GM10248 (cell line): Measurements from ENCODE around the gene FAM47E.
A peak's percentile ranks its signal among the peaks of the same experiment; 100 is the strongest.

Experiments used
- CTCF ChIA-PET: fragments of 300-600 bp; sonication (Branson Sonifier 250); formaldehyde crosslinking; extraction: SDS; loops from one replicate; lab custom pipeline; 2021; ENCODE audit warnings: antibody characterized with exemption; lab: Yijun Ruan, JAX
- POLR2A ChIA-PET: fragments of 350-650 bp; sonication (Branson Sonifier 250); formaldehyde crosslinking; extraction: SDS; loops from one replicate; lab custom pipeline; 2020; ENCODE audit warnings: antibody characterized with exemption; lab: Yijun Ruan, JAX
- DNase-seq: peaks from one replicate; pipeline ENCODE4 v3.0.0; 2012; ENCODE audit errors: extremely low spot score
- CTCF ChIP-seq: IDR thresholded peaks from 2 replicates; pipeline ENCODE4 v1.5.1; 2012; ENCODE audit warnings: mild to moderate bottlenecking, low read depth; ENCODE audit errors: extremely low read depth, missing control alignments, control extremely low read depth

FAM47E gene

GRCh38 chr4:76301068-76301774 lies 49.7 kb downstream of the FAM47E start:
- peak; percentile 78 for DNase-seq
- ChIA-PET POLR2A (no interaction called here), CTCF (interaction anchor here (0.8 to 2.0 kb wide), 5 partner anchors 12 to 101 kb away, joined by 3 to 6 read pairs (median 5); no protein-coding TSS in a partner anchor)

DNA sequence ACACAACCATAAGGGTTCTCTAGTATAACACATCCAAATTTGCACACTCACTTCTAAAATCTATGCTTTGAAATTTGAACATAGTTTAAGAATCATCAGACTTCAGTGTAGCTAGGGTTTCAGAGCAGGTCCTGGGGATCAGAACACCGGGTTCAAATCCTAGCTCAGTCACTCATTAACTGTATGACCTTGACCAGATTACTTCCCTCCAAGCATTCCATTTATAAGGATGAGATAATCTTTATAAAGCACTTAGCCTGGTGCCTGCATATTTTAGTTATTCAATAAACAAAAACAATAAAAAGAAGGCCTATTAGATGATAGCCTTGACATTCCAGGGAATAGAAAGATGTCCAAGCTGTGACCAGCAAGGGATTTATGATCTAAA lies 50.2 kb downstream of the FAM47E start:
- CTCF ChIA-PET, result interaction anchor here (0.8 to 2.0 kb wide), 5 partner anchors 11 to 102 kb away, joined by 3 to 6 read pairs (median 5); no protein-coding TSS in a partner anchor
- POLR2A ChIA-PET, result no interaction called here
- DNase-seq, result no peak

More at GRCh38 chr4:76301068-76301774, 49.7 kb downstream of the FAM47E start:
- no peak for TF ChIP-seq CTCF

GRCh38 chr4:76302826-76303438 lies 51.4 kb downstream of the FAM47E start:
- DNase-seq, result no peak
- ChIA-PET CTCF (interaction anchor here (2.0 kb wide), 1 partner anchor 75 kb away, joined by 5 read pairs; no protein-coding TSS in a partner anchor), POLR2A (no interaction called here)
- TF ChIP-seq CTCF, result no peak

More for the DNA sequence above, 50.2 kb downstream of the FAM47E start:
- TF ChIP-seq CTCF, result no peak

DNA sequence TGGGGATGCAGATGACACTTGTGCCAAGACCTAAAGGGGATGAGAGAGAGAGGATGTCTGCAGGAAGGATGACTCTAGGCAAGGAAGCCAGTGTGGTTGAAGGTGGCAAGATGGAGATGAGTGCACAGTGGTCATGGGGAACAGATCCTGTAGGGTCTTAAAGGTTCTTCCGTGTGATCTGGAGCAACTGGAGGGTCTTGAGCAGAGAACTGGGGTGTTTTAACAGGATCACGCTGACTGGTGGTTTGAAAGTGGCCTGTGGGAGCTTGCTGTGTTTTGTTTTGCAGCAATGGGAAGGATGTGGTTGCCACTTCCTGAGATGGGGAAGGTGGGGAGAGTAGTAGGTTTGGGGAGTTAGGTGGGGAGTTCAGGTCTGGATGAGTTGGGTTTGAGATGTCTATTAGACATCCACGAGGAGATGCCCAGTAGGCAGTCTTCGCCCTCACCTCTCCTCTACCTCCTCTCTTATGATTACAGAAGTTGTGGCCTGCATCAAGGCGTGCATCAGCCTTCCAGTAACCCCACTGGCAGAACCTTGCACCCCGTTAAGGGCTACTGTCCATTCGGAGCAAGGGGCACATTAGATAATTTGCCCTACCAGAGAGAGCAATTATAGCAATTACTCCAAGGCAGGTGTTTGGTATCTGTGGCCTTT lies 53.6 kb downstream of the FAM47E start:
- TF ChIP-seq CTCF, result no peak
- CTCF ChIA-PET, result interaction anchor here (0.8 to 1.2 kb wide), 5 partner anchors 10 to 125 kb away, joined by 3 to 5 read pairs (median 3); no protein-coding TSS in a partner anchor
- DNase-seq, result no peak
- POLR2A ChIA-PET, result no interaction called here

DNA sequence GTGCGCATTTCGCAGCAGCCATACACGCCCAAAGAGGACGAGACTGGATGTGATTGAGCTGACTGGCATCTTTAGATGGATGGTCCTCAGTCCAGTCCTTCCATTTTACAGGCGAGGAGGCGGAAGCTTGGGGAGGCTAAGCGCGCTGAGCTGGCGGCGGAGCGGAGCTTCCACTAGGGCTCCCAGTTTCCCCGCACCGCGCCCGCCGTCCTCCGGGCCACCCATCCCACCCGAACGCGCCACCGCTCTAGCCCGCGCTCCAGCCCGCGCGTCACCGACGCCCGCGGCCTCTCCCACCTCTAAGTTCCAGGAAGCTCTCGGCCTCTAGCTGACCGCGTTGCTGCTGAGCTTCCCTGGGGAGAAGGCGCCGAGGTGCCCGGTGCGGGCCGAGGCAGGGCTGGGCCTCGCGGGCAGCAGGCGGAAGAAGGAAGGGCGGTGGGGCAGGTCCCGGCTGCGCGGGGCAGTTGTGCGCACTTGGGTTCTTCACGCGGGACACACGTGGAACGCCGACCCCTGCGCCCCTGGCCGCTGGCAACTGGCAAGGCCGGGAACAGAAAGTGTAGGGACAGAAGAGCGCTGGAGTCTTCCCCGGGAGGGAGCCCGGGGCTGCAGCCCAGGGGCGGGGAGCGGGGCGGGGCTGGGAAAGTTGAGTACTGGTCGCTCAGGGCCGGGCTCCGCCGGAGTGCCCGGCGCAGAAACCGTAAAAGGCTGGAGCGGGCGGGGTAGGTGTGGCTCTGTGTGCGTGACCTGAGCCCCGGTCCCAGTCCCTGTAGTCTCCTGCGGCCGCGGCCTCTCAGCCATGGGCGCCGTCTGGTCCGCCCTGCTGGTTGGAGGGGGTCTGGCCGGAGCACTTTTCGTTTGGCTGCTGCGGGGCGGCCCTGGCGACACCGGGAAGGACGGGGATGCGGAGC lies 54.7 kb downstream of the FAM47E start, which contains the start of gene STBD1:
Gene STBD1 (plus strand): TSS at position 763 of the 911 bp plus-strand sequence. CDS start 37 bp downstream, at position 800.
- CTCF ChIA-PET, result interaction anchor here (0.8 to 2.3 kb wide), 9 partner anchors 9 to 126 kb away, joined by 3 to 6 read pairs (median 4); no protein-coding TSS in a partner anchor
- TF ChIP-seq CTCF, result no peak
- peak; percentile 23 for DNase-seq
- POLR2A ChIA-PET, result no interaction called here
